H1 (cell line): Measurements from ENCODE around the gene PLEKHG5.

Source experiments
- CREB1 ChIP-seq: IDR thresholded peaks from 2 replicates; pipeline ENCODE4 v1.6.1; 2012; ENCODE audit warnings: inconsistent platforms
- CTCF ChIP-seq, 3 experiments: IDR thresholded peaks; 1 replicate in 2 of 3; 2 replicates in 1 of 3; pipeline versions ENCODE4 v1.5.1 to v1.6.1; 2011; ENCODE audit warnings: low read length in 3 of 3, mild to moderate bottlenecking in 3 of 3, inconsistent platforms in 2 of 3, low read depth in 1 of 3, moderate library complexity in 1 of 3; ENCODE audit not compliant: insufficient read depth in 1 of 3; ENCODE audit errors: control extremely low read depth in 1 of 3
- HDAC2 ChIP-seq, 2 experiments: fragments of 300-600 bp in 1 of 2; sonication (generic) in 1 of 2; IDR thresholded peaks; 2 replicates each; pipeline ENCODE4 v1.6.1; 2011 to 2012; ENCODE audit warnings: low read depth in 2 of 2, low read length in 2 of 2, mild to moderate bottlenecking in 2 of 2, moderate library complexity in 2 of 2, borderline replicate concordance in 1 of 2, inconsistent platforms in 1 of 2
- USF2 ChIP-seq: IDR thresholded peaks from 2 replicates; pipeline ENCODE4 v1.6.1; 2011; ENCODE audit warnings: low read length, improper control_type of control experiment

GRCh38 chr1:6502000-6502891 lies 10.8 kb upstream of the PLEKHG5 start:
- TF ChIP-seq CREB1 (no peak), USF2 (no peak), CTCF (IDR thresholded peaks at IDR 0.05; ENCODE audit: control extremely low read depth in 1 of 3, insufficient read depth in 1 of 3, low read depth in 1 of 3, low read length in 3 of 3) (no peak), HDAC2 (IDR thresholded peaks at IDR 0.05; ENCODE audit: borderline replicate concordance in 1 of 2, low read depth in 2 of 2, low read length in 2 of 2) (no peak)
